Right ventricle myocardium superior (tissue), 1 donor: Measurements from ENCODE around the gene XPR1. TPM values are rescaled to one million over a fixed set of nuclear protein-coding genes. Genes with fewer than 3 reads are reported as not detected.

Source experiments
- ATAC-seq: fragments of 200-7000 bp; cut with Tn5 transposase; one replicate; pipeline ENCODE4 v1.9.1; 2020; ENCODE audit warnings: mild to moderate bottlenecking; ENCODE audit not compliant: poor library complexity
- DNase-seq: peaks from one replicate; pipeline ENCODE4 v3.0.0-alpha.2; 2020
- intact Hi-C: fragments of 100-400 bp; cut with DNase I; formaldehyde crosslinking; loops from one replicate; pipeline ENCODE4 v1.11.2; 2022
- total RNA-seq: library from RNA; stranded (reverse); fragmentation: NEBNext Ultra II Directional; extraction: Animal tissue kit (Norgen Biotek cat#: 25700); gene quantifications from one replicate; pipeline ENCODE4 v1.2.1, GENCODE V29; 2021
- donor health status: DM: no; HTN: yes; CAD: no; lungs with severe emphysema.

Gene XPR1
- total RNA-seq, 1 donor from 2014 or later, result 38.6 TPM

DNA sequence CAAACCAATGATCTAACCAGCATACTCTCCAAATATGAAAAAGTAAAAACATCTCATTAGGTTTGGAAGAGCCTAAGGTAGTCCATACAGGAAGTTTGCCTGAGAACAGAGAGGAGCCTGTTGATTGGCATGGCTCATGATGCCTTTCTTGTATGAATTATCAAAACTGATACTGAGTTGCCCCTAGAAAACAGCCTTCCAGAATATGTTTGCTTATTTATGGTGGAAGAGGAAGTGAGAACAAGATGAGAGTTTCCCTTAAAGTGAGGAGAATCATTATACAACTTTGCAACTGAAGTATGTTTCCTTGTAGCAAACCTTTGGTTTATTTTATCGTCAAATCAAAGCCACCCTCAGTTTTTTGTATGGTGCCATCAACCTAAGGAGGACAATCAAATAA, 257.0 kb downstream of the XPR1 start:
- intact Hi-C loops, result no loop called here
- no peak for ATAC-seq
- DNase-seq, result no peak

DNA sequence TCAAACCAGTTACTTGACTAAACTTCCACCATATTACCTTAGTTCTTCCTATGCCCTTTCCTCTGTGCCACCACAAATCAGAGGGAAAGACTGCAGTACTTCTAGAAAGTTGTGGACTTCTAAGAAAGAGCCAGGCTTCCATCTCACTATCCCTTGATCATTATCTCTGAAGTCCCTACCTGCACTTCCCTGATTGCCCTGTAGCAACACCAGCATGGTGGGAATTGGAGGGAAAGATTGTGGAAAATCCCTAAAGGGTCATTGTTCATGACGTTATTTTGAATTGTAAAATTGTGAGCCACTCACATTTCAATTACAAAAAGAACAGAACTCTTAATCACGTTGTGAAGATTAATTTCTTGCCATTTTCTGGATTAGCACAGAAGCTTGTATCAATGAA, 257.5 kb downstream of the XPR1 start:
- intact Hi-C loops, result no loop called here
- DNase-seq, result no peak
- ATAC-seq, result no peak

GRCh38 chr1:180892272-180892671, 260.4 kb downstream of the XPR1 start:
- no peak for DNase-seq
- no peak for ATAC-seq
- intact Hi-C loops, result no loop called here

DNA sequence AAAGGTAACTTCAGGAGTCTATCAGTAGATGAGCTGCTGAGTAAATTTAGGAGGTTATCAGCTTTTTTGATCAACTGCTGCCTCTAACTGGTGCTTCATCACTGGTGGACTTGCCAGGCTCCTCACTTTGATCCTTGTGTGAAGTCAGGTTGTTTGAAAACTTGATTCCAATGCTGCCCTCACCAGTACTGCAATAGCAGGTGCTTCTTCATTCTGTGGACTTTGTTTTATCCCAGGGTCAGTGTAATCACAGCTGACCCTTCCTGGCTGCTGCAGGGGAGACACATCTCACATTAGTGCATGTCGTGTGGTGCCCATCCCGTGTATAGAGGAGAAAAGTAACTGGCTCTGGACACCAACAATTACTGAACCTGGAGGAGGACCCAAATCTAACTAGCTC, 260.9 kb downstream of the XPR1 start:
- intact Hi-C loops, result no loop called here
- no peak for DNase-seq
- no peak for ATAC-seq

DNA sequence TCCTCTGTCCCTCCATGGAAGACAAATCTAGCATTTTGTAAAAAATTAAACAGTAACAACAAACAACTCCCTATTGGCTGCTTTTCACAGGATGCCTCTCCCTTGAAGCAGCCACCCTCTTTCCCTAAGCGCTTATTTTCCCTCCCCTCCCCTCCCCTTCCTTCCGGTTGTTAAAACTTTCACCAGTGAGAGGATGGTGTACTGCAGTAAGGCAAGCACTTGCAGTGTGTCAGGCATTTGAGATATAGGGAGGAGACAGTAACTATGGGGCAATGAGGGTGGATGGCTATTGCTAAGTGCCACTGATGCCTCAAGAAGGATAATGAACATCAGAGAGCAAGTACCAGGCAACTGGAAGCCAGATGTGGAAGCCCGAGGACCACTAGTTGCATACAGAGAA, 261.8 kb downstream of the XPR1 start:
- no peak for ATAC-seq
- no peak for DNase-seq
- intact Hi-C loops, result no loop called here

DNA sequence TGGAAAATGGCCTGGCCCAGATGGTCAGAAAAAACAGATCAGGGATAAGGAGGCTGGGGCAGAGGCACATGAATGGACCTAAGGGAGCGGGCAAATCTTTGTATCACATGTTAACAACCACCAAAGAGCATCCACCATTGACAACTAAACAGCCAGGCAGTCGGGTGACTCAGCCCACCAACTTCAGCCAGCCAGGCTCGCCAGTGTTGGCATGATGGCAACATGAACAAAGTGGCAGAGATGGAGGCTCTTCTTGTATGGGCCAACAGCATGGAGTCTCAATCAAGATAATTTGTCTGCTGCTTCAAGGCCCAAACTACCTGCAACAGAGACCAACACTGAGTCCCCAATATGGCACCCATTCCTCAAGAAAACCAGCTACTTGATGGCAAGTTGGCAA, 264.3 kb downstream of the XPR1 start:
- intact Hi-C loops, result no loop called here
- no peak for ATAC-seq
- DNase-seq, result no peak

DNA sequence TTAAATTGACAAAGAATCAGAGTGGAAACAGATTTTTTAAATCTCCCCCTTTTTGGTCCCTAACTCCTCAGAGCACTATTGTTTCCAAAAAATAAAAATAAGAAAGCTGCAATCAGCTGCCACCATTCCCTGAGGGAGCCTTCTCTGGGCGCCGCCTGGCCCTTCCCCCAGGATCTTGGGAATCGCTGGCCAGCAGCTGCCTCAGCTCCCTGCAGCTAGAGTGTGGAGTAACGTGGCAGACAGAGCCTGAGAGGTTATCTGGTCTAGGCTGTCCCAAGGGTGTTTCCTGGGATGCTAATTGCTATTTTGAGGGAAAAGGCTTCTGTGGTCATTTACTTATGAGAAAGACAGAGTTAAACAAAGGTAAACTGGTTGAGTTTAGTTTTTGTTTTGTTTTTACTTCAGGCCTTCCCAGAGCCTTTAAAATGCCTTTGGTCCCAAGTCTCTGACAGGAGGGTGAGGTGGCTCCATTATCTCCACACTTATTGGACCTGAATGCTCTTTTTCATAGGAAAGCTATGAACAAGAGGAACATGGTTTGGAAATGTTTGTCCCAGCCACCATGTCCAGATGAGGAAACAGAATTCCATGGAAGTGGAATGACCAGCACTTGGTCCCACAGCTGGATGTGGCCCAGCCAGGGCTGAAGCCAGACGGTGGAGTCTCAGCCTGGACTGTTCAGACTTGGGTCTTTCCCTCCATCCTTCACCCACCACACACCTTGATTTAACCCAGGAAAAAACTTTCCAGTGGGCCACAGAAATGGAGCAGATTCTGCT, 266.8 kb downstream of the XPR1 start:
- ATAC-seq (peak; percentile 72), DNase-seq (no peak)
- intact Hi-C loops, result no loop called here

DNA sequence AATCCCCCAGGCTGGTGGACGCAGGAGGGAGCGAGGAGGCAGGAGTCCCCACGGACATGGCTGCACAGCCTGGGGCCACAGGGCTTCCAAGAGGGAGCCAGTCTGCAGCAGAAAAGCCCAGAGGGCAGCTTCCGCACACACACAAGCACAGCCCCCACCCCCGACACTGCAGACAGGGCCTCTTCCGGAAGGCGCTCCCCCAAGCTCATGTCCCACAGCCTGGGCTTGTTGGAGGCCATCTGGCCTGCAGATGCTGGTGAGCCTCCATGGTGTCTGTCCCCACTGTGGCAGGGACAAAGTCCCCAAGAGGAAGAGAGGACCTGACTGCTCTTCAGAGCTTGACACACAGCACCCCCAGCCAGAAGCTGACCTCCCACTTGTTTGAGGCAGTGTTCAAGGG, 267.4 kb downstream of the XPR1 start:
- intact Hi-C loops, result no loop called here
- DNase-seq, result no peak
- no peak for ATAC-seq

- ATAC-seq (no peak), DNase-seq (no peak)
- intact Hi-C loops, result no loop called here
These were observed 269.5 kb downstream of the XPR1 start for GRCh38 chr1:180901076-180901990.

- intact Hi-C loops, result no loop called here
- no peak for ATAC-seq
- no peak for DNase-seq
These were observed 270.7 kb downstream of the XPR1 start for GRCh38 chr1:180902541-180902940.

GRCh38 chr1:180905927-180906326, 274.1 kb downstream of the XPR1 start:
- DNase-seq (no peak), ATAC-seq (no peak)

DNA sequence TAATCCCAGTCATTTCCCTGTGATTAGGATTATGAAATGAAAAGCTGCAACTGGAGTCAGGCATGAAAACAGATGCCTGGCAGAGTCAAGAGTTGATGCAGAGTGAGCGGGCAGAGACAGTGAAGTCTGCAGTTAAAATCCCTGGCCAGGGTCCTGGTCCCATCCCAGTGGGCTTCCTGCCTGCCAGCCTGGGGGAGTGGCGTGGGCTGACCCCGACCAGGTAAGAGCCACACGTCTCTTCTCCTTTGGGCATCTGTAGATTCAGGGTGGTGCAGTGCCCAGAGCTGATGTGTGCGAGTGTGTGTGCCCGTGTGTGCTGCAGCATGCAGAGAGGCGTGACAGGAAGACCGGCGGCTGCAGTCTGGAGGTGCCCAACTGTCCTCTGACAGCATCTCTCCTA, 274.7 kb downstream of the XPR1 start:
- intact Hi-C loops, result no loop called here
- ATAC-seq (no peak), DNase-seq (no peak)

More at GRCh38 chr1:180905927-180906326, 274.1 kb downstream of the XPR1 start:
- intact Hi-C loops, result no loop called here

- intact Hi-C loops, result no loop called here
- ATAC-seq (no peak), DNase-seq (no peak)
These were observed 275.7 kb downstream of the XPR1 start for GRCh38 chr1:180907313-180908055.

- DNase-seq (no peak), ATAC-seq (no peak)
- intact Hi-C loops, result no loop called here
These were observed 276.4 kb downstream of the XPR1 start for GRCh38 chr1:180908074-180908765.

GRCh38 chr1:180909005-180909414, 277.2 kb downstream of the XPR1 start:
- intact Hi-C loops, result no loop called here
- no peak for ATAC-seq
- DNase-seq, result no peak

- intact Hi-C loops, result no loop called here
- no peak for ATAC-seq
- no peak for DNase-seq
These were observed 277.7 kb downstream of the XPR1 start for GRCh38 chr1:180909462-180909976.

DNA sequence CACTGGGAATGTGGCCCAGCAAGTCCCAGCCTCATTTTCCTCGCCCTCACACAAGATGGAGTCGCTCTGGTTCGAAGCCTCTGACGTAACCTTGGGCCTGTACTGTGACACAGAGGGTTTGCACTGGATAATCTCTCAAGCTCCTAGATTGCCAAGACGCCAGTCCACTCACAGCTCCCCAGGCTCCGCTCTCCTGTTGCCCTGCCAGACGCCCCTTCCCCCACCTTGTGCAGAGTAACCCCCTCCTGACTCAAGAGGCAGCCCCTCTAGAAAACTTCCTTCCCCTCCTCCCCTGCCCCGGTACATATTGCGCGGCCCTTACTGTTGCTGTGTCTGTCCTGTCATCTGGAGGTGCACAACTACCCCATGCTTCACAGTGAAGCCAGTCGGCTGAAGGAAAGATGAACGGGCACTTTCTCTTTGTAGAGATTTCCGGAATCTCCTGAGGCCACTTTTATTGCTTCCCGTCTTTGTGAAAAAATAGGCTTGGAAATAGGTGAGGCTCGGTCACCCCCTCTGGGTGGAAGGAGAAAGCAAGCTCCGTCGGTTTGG, 279.9 kb downstream of the XPR1 start:
- ATAC-seq (peak; percentile 29), DNase-seq (no peak)
- intact Hi-C loops, result no loop called here

GRCh38 chr1:180912211-180912800, 280.5 kb downstream of the XPR1 start:
- peak; percentile 54 for DNase-seq
- intact Hi-C loops, result no loop called here
- ATAC-seq, result peak; percentile 63
